GM18502 (cell line): ENCODE data around the gene SLIT3.

Experiments
- ATAC-seq: cut with Tn5 transposase; IDR thresholded peaks from one replicate; pipeline ENCODE4 v1.9.1; 2021; ENCODE audit warnings: mild to moderate bottlenecking; ENCODE audit not compliant: unreplicated experiment, poor library complexity

Gene SLIT3

DNA sequence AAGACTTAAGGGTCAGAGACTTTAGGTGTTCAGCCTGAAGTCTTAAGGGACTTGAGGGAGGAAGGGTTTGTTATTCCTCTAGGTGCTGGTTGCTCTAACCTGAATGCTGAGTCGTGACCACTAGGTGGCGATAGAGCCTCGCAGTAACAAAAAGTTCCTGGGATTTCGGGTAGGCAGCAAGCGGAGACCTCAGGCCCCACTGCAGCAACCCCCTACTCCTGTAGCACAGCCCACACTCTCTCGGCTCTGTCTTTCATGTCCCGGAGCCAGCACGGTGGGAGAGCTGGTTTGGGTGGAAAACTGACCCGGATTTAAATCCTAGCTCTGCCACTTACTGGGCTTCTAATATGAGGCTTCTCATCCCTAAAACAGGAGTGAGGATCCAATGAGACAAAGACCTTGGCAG lies 621.4 kb downstream of the SLIT3 start:
- ATAC-seq, result peak; percentile 70

DNA sequence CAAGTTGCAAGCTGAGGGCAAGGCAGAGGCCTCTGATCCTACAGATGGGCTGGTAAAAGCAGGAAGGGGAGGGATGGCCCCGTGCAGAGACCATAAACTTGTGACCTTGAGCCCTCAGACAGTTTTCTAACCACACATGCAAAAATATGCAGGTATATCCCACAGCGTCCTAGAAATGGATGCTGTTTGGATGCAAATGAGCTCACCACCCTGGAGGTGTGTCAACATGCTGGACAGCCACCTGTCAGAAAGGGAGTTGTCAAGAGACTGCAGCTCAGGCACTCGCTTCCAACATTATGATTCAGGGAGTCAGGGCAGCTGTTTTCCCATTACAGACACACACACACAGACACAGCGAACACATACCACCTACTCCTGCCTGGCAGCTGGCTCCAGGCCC lies 624.4 kb downstream of the SLIT3 start:
- no peak for ATAC-seq

DNA sequence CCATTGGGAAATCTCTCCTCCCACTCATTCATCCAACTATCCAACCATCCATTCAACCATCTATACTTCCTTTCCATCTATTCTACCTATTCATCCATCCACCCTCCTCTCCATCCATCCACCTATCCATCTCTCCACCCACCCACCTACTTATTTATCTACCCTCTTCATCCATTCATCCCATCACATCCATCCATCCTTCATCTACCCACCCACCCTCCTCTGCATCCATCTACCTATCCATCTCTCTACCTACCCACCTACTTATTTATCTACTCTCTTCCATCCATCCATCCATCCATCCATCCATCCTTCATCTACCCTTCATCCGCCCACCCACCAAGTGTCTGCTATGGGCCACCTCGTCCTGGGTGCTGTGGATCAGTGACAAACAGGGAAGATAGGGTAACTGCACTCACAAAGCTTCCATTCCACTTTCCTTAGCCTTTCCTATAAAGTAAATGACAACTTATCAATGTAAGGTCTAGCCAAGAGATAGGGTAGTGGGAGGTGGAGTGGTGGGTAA lies 625.0 kb downstream of the SLIT3 start:
- ATAC-seq, result no peak

DNA sequence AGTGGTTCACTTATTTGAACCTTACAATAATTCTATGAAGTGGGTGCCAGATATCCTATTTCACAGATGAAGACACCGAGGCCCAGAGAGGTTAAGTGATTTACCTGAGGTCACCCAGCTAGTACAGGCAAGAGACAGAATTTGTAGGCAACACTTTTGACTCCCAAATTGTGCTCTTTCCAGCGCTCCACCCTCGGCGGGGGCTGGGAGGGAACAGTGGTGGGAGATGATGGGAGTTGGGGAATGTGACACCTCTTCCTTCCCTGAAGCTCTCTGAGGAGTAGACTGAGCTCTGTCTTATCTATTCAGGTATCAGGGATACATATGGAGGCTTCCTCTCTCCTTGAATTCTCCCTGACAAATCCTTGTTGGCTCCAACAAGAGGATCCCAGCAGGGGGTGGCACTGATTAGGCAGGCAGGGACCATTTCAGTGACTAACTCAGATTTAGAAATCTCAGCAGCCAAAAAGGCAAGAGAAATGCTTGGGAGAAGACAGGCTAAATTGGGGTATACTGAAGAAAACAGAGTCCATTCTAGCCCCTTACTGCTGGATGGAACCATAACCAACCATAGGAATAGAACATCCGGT lies 626.0 kb downstream of the SLIT3 start:
- no peak for ATAC-seq

DNA sequence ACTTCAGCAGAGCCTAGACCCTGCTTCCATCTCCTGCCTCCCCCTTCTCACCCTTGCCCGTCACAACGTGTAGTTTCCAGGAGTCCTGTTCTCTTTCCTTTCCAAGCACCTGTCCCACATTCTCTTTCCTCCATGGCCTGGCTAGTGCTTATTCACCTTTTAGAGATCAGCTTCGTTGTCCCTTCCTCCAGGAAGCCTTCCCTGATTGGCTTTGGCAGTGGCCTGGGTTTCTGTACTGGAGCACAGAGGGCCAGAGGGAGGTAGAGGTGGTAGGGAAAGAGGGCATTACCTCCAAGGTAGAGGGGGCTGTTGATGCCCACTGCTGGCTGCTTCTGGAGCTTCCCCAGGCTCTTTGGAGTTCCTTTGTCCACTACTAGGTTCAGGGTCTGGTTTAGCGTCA lies 628.1 kb downstream of the SLIT3 start:
- ATAC-seq, result no peak

DNA sequence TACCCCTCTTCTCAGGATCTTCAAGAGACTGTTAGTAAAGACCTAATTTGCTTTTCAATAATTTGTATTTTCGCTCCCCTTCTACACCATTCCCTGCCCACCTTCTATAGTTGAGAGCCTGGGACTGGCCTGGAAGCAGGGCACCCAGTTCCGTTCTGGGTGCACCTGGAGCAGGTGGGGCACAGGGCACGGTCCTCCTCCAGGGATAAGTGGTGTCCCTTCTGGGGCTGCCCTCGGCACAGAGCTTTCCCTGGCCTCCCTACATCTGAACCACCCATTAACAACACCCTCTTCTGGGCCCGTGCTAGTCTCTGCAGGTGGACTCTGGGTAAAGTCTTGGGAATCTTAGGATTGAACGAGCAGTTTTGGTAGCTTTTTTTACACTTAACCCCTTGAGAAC lies 628.9 kb downstream of the SLIT3 start:
- no peak for ATAC-seq

DNA sequence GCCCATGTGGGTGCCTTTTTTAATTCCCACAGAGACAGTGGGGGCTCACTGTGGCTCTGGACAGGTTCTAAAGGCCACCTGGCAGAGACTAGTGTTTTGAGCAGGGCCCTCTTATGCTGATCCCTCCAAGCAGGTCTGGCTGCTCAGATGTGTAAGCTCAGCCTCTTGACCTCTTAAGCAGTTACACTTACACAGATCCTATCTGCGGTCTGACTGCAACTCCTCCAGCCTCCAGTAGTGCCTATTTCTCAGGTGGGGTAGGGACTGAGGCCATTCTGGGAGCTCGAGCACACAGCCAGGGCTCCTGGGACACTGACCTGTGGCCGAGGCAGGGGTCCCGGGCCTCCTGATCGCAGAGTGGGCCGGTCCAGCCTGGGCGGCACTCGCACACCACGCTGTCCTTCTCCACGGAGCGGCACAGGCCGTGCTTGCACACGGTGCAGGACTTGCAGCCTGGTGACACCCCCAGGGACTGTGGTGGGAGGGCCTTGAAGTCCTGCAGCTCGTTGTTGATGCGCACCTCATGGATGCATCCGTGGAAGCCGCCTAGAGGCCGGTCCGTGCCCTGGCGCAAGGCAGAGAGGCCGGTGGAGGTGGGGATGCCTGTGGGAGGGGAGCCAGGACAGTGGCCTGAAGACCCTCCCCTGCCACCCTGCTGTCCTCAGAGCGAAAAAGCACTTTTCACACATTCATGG lies 629.9 kb downstream of the SLIT3 start:
- ATAC-seq, result no peak

DNA sequence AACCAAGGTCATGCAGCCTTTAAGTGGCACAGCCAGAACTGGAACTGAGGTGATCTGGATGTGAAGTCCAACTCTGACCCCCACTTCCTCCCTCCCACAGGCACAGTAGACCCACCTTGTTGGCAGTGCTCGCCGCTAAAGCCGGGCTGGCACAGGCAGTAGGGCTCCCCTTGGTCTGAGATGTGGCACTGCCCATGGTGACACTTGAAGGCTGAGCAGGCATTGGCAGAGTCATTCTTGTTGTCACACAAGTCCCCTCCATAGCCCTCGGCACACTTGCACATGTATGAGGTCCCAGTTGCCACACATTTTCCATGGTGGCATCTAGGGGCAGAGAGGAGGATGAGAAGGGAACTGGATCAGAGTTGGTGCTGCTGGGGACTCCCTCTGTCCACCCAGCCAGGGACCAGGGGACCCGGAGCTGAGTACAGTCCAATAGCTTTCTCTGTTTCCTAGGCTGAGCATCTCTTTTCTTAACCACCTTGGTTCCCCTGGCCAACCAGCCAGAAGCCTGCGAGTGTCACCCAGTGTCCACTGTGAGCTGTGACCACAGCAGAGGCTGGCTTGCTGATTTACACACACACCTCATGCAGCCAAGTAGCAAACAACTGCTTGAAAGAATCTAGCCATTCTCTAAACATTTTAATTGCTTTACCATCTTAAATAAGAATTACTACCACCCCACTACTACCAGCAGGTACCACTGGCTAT lies 631.1 kb downstream of the SLIT3 start:
- ATAC-seq, result no peak

DNA sequence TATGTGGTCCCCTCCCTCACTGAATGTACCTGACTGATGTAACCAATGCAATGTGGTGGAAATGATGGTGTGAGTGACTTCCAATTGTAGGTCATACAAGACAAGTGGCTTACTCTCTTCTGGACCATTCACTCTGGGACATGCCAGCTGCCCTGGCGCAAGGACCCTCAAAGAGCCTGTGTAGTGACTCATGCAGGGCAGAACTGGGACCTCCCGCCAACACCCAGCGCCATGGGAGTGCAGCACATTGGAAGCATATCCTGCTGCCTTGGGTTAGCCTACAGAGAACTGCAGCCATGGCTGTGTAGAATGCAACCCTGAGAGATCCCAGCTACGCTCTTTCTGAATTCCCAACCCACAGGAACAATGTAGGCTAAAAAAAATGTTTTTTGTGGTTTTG lies 631.8 kb downstream of the SLIT3 start:
- no peak for ATAC-seq

DNA sequence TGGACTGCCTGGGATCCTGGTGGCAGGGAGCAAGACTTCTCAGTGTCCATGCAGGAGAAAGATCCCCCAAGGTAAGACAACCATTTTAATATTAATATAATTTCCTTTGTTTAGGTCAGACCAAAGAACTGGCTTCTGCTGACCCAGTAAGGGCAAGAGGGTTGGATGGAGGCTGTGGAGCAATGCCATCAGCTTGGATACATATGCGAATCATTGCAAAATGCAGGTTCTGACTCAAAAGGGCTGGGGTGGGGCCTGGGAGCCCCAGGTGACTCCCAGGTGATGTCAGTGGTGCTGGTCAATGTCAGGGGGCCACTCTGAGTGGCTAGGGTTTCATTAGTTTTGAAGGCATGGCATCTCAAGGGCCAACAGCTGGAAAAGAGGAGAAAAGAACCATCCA lies 632.9 kb downstream of the SLIT3 start:
- ATAC-seq, result no peak

DNA sequence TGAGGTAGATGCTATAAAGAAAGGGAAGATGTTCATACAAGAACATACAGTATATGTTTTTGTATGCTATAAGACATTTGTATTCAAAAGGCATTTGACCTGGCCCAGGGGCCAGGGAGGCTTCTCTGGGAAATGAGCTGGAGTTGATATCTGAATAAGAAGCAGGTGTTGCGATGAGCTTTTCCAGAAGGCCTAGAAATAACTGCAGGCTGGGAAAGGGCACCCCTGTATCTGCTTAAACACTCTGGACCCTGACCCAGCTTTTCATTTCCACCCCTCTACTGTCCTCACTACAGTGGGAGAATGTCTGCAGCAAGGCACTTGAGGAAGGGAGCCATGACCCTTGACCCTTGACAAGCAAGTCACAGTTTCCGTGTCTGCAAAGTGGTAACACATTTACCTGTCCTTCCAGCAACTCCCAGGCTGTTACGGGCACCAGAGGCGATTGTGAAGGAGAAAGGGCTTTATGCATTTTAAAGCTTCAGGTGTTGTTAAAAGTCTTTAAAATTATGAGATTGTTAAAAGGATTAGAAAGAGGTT lies 633.6 kb downstream of the SLIT3 start:
- ATAC-seq, result no peak

DNA sequence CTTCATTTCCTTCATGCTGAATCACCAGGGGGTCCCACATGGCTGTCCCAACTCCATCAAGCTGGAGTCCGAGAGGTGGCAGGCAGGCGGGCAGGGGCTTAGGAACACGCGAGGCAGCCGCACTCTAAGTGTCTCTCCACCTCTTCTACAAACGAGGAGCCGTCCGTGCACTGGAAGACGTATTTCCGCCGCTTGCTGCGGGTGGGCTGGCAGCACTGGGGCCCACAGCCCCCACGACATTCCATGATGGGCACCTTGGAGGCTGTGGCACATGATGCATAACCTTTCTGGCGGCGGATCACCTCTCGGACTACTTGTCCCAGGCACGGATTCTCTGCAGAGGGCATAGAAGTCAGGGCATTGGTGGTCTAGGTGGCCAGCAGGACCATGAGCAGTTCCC lies 634.6 kb downstream of the SLIT3 start:
- ATAC-seq, result no peak

DNA sequence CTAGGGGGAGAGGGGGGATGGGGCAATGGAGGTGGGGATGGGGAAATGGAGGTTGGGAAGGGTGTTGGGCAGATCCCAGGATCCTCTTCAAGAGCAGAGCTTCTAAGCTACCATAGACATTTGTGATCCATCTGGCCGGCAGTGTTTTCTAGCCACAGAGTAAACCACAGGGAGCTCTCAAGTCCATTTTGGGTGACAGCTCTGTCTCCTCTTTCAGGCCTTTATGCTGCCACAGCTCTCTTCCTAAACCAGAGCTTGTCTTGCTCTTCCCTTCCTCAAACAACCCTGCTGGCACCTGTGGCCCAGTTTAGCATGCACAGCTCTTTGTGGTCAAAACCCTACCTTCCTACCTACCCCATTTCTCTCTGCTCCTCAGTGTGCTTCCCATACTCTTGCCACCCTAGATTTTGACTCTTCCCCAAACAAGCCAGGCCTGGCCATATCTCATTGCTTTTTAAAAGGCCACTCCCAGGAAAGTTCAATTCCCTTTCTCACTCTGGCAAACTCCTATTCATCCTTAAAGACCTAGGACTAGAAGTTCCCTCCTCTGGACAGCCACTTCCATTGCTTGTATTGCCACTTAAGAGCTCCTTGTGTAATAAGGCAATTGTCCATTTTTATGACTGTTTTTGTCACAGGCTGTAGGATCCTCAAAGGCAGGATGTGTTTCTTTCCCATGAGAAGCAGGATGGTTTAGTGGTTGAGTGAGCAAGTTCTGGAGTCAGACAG lies 637.5 kb downstream of the SLIT3 start:
- ATAC-seq, result no peak

DNA sequence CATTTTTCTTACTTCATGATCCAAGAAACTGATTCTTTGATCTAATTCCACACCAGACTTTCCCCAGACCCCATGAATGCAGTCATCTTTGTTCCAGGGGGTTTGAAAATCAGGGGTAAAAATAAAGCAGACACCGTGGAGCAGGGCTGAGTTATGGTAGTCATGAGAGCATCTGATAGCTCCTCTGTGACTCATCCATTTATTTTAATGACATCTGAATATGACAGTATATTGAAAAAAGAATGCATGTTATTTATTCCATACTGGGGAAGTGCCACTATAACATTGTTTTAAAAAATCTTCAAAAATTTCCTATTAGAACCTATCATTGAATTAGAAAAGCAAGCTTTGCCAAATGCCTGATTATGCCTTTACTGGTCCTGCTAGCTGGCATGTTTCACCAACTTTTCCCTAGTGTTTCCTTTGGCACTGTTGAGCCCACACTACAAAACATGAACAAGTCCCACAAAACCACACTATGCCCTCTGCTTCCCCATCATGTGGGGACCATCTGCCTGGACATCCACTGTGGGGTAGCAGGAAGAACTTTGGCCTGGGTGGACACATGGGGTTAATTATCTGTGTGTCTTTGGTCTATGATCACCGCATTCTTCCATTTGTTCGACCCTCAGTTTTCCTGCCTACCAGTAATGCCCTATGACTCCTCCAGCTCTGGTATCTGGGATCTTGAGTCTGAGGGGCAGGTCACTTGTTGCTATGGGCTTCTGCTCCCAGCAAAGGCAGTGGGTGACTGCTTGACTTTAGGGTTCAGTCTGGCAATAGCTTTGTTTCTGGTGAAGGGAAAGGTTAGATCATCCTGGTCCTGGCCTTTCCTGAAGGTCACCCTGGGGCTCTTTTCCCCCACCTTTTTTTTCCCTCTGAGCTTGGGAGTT lies 639.1 kb downstream of the SLIT3 start:
- no peak for ATAC-seq

DNA sequence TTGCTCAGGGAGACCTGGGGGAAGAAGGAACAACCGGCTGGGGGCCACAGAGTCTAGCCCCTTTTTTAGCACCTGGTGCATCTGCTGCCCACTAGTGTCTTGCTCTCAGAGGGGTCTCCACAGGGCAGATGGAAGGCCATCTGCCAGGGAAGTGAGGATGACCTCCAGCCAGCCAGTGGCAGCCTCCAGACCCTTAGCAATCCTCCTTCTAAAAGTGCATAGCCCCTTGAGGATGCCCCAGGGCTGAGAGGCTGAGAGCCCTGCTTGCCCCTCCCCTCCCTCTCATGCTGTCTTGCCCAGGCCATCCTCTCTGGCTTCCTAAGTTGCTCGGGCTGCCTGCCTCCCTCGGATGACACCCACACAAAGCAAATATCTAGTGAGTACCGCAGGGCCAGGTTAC lies 640.2 kb downstream of the SLIT3 start:
- ATAC-seq, result no peak

DNA sequence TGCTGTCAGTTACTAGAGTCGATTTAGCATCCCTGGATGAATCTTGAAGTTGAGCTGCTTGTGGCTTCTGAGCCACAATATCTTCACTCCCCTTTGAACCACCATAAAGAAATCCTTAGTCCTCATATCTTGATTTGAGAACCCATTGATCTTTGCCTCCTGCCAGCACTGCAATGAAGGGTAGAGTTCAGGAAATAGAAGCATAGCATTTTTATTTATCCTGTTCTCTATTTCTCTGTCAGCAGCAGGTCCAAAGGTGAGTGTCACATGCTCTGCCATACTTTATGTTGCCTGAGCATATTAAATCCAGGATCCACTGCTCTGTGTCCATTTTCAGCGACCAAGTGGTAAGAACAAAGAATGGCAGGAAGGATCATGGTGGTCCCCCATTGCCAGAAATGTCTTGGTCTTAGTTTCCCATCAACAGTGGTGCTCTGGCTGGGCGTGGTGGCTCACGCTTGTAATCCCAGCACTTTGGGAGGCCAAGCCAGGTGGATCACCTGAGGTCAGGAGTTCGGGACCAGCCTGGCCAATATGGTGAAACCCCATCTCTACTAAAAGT lies 641.6 kb downstream of the SLIT3 start:
- no peak for ATAC-seq

DNA sequence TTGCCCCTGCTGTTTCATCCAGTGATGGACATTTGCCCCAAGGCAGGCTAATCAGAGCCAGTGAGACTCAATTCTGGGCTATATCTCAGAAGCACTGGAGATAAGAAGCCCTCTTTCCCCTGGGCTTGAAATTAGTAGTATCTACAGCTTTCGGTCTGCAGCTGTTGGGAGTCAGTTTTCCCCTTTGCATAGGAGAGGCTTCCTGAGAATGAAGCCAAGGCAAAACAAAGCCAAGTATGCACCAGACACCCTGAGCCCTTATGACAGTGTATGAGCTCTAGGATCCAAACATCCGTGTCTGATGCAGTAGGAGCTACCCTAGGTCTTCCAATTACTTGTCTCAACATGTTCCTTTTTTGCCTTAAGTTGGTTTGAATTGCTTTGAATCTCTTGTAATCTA lies 642.5 kb downstream of the SLIT3 start:
- no peak for ATAC-seq

DNA sequence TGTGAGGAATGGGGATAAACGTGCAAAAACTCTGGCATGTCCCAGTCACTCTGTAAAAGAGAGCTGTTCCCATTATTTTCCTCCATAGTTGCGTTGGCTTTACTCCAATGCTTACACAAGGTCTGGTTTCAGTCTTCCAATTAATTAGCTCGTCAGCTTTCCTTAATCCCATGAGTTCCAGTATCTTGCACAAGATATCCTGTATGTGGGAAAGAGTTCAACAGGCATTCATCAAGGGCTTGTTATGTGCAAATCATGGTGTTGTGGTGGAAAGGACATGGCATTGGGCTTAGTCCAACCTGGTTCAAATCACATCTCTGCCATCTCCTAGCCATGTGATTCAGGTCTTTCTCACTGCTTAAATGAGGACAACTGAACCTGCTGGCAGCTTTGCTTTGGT lies 644.3 kb downstream of the SLIT3 start:
- no peak for ATAC-seq

DNA sequence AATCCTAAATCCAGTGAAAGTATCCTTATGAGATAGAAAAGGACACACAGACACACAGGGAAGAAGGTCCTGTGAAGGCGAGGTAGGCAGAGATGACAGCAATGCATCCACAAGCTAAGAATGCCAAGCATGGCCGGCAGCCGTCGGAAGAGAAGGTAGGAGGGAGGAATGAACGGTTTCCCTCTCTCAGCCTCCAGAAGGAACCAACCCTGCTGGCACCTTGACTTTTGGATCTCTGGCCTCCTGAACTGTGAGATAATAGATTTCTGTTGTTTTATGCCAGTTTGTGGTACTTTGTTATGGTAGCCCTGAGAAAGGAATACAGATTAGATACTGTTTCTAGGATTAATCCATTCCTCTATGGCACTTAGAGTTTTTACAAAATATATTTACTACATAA lies 645.6 kb downstream of the SLIT3 start:
- no peak for ATAC-seq
